Uterus (tissue), 4 donors: ENCODE data around the gene PEX5L. TPM values are rescaled to one million over a fixed set of nuclear protein-coding genes. Genes with fewer than 3 reads are reported as not detected.

Experiments used
- DNase-seq, 2 donors: peaks; one replicate each; pipeline ENCODE4 v3.0.0-alpha.2; 2019 to 2020
- H3K27ac ChIP-seq, 2 donors: fragments of 200-600 bp; sonication (generic); 1 replicate in 1 of 2; 2 replicates in 1 of 2; pipeline ENCODE4 v1.5.1; 2016 to 2018
- H3K27me3 ChIP-seq, 2 donors: fragments of 200-600 bp; sonication (generic); one replicate each; pipeline ENCODE4 v1.5.1; 2018 to 2019; ENCODE audit warnings: control low read depth in 1 of 2
- H3K36me3 ChIP-seq, 2 donors: fragments of 200-600 bp; sonication (generic); one replicate each; pipeline ENCODE4 v1.5.1; 2019; ENCODE audit warnings: control low read depth in 1 of 2
- H3K4me1 ChIP-seq, 2 donors: fragments of 200-600 bp; sonication (generic); one replicate each; pipeline ENCODE4 v1.5.1; 2018 to 2019; ENCODE audit warnings: control low read depth in 1 of 2
- H3K4me3 ChIP-seq, 2 donors: fragments of 200-600 bp; sonication (generic); 1 replicate in 1 of 2; 2 replicates in 1 of 2; pipeline ENCODE4 v1.5.1; 2018 to 2019; ENCODE audit warnings: mild to moderate bottlenecking in 1 of 2
- H3K9me3 ChIP-seq, 2 donors: fragments of 200-600 bp; sonication (generic); one replicate each; pipeline ENCODE4 v1.5.1; 2019; ENCODE audit warnings: control low read depth in 1 of 2
- CTCF ChIP-seq, 4 experiments: fragments of 200-600 bp in 2 of 4; fragments of 450-650 bp in 2 of 4; sonication (generic) in 2 of 4; IDR thresholded peaks; one replicate each; pipeline ENCODE4 v1.5.1; 2016 to 2019; ENCODE audit warnings: antibody characterized with exemption in 4 of 4, mild to moderate bottlenecking in 2 of 4, moderate library complexity in 1 of 4
- POLR2A ChIP-seq, 2 donors: fragments of 450-650 bp; IDR thresholded peaks; one replicate each; pipeline ENCODE4 v1.6.1; 2016; ENCODE audit warnings: antibody characterized with exemption in 2 of 2, mild to moderate bottlenecking in 1 of 2, moderate library complexity in 1 of 2
- intact Hi-C: fragments of 100-400 bp; cut with DNase I; formaldehyde crosslinking; loops from one replicate; pipeline ENCODE4 v1.15.1; 2023; ENCODE audit warnings: low total_unique reads
- total RNA-seq, 4 donors: library from RNA; depleted of rRNA in 3 of 4; stranded (reverse); fragments of >200 nt in 3 of 4; gene quantifications; one replicate each; pipeline versions ENCODE4 v1.1.0 to v1.2.4, GENCODE V29; 2014 to 2023
- donor health status: DM: yes; HTN: yes; CAD: no.

PEX5L gene
- total RNA-seq, result under 1 TPM in 2 of 4 donors, not detected in 2; 0.07 to 0.34 TPM

DNA sequence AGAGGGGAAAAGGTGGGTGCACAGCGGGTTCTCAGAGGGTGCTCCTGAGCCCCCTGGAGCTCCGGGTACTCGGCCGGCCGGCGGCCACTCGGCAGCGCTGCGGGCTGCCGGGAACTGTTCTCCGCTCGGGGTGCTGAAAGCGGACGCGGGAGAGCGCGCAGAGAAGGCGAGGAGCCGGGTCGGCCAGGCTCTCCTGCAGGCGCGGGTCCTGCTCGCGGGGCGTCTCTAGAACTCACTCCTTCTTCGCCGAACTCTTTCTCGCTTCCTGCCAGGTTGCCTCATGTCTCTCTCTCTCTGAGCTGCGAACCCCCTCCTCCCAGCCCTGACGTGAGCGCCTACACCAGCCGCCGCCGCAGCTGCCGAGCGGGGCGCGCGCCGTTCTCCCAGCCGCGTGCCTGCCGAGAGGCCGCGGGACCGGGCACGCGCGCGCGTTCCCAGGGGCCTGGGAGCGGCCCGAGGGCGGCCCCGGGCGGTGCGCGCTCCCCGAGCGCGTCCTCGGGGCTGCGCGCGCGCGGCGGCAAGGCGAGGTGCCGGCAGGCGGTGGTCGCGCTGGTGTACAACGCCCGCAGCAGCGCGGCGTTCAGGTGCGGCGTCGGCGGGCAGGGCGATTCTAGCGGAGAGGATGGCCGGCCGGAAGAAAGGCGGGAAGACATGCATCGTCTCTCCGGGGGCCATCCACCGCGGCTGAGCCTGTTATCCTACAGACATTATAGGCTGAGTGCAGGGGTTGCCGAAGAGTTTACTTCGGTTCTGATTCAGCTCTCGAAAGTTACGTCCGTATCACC lies at the start of gene PEX5L:
Gene PEX5L (minus strand): TSS at position 267 of the 785 bp plus-strand sequence. CDS start 338 bp downstream, outside the sequence.
- peak in 1 of 2 donors; percentile 13 for DNase-seq
- no peak within 1 kb of the TSS for H3K27ac ChIP-seq
- intact Hi-C loops, result no loop called here
- H3K9me3 ChIP-seq, result no peaks in the 10 kb centered on the region
- TF ChIP-seq POLR2A (IDR thresholded peaks at IDR 0.05) (no peak), CTCF (IDR thresholded peaks at IDR 0.05) (no peak)
- peaks cover 0 to 5% of the 10 kb centered on the region in 2 donors for H3K4me1 ChIP-seq
- H3K36me3 ChIP-seq, result no peaks in the 10 kb centered on the region
- H3K27me3 ChIP-seq, result peaks cover 0 to 34% of the 10 kb centered on the region in 2 donors
- H3K4me3 ChIP-seq, result no peak within 1 kb of the TSS

DNA sequence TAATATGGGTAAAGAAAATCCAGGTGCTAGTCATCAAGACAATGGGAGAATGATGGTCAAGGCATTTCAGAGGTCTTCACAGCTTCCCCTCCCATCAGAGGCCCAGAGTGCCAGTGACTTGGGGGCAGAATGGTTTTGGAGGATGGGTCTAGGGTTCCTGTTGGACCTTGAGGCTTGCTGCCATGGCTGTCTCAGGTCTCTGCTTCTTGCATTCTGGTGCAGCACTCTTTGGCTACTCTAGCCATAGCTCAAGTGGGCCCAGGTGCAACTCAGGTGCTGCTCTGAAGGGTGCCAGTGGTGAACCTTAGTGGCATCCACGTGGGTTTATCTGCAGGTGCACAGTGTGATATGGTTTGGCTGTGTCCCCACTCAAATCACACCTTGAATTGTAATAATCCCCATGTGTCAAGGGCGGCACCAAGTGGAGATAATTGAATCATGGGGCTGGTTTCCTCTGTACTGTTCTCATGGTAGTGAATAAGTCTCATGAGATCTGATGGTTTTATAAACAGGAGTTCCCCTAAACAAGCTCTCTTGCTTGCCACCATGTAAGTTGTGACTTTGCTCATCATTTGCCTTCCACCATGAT lies 48.5 kb upstream of the PEX5L start:
- DNase-seq, result no peak
- Histone ChIP-seq H3K9me3 (no peaks in the 10 kb centered on the region), H3K27ac (no peak overlapping the region), H3K4me3 (no peak overlapping the region), H3K27me3 (no peaks in the 10 kb centered on the region), H3K4me1 (no peaks in the 10 kb centered on the region), H3K36me3 (no peaks in the 10 kb centered on the region)
- TF ChIP-seq POLR2A (IDR thresholded peaks at IDR 0.05), result no peak
- intact Hi-C loops, result no loop called here

GRCh38 chr3:180082699-180083098 lies 46.0 kb upstream of the PEX5L start:
- no peak for TF ChIP-seq POLR2A (IDR thresholded peaks at IDR 0.05)
- no peak overlapping the region for H3K27ac ChIP-seq
- intact Hi-C loops, result no loop called here

DNA sequence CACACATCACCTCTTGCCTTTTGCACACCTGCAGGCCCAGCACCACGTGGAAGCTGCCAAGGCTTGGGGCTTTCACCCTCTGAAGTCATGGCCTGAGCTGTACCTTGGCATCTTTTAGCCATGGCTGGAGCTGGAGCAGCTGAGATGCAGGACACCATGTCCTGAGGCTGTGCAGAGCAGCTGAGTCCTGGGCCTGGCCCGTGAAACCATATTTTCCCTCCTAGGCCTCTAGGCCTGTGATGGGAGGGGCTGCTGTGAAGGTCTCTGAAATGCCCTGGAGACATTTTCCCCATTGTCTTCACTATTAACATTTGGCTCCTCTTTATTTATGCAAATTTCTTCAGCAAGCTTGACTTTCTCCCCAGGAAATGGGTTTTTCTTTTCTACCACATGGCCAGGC lies 41.9 kb upstream of the PEX5L start:
- Histone ChIP-seq H3K4me3 (no peak overlapping the region), H3K27me3 (no peaks in the 10 kb centered on the region), H3K36me3 (no peaks in the 10 kb centered on the region), H3K9me3 (no peaks in the 10 kb centered on the region), H3K4me1 (no peaks in the 10 kb centered on the region), H3K27ac (no peak overlapping the region)
- intact Hi-C loops, result no loop called here
- no peak for DNase-seq
- TF ChIP-seq CTCF (IDR thresholded peaks at IDR 0.05), result no peak
- TF ChIP-seq POLR2A (IDR thresholded peaks at IDR 0.05), result no peak

More at GRCh38 chr3:180082699-180083098, 46.0 kb upstream of the PEX5L start:
- no peak for DNase-seq
- Histone ChIP-seq H3K4me3 (no peak overlapping the region), H3K27me3 (no peaks in the 10 kb centered on the region), H3K4me1 (no peaks in the 10 kb centered on the region), H3K36me3 (no peaks in the 10 kb centered on the region), H3K9me3 (no peaks in the 10 kb centered on the region)

DNA sequence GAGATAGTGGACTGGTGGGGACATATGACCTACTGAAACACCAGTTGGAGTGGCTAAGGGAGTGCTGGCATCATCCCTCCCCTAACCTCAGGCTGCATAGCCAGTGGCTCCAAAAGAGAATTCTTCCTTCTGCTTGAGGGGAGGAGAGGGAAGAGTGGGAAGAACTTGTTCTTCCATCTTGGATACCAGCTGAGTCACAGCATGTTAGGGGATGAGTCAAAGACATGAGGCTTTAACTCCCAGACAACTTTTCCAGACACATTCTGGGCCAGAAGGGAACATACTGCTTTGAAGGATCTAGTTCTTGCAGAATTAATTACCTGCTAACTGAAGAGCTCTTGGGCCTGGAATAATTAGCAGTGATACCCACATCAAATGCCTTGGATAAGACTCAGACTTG lies 36.8 kb upstream of the PEX5L start:
- DNase-seq, result no peak
- TF ChIP-seq POLR2A (IDR thresholded peaks at IDR 0.05), result no peak
- no peak for TF ChIP-seq CTCF (IDR thresholded peaks at IDR 0.05)
- H3K9me3 ChIP-seq, result no peaks in the 10 kb centered on the region
- no peaks in the 10 kb centered on the region for H3K36me3 ChIP-seq
- intact Hi-C loops, result no loop called here
- H3K4me3 ChIP-seq, result no peak overlapping the region
- no peaks in the 10 kb centered on the region for H3K27me3 ChIP-seq
- no peaks in the 10 kb centered on the region for H3K4me1 ChIP-seq
- H3K27ac ChIP-seq, result no peak overlapping the region

DNA sequence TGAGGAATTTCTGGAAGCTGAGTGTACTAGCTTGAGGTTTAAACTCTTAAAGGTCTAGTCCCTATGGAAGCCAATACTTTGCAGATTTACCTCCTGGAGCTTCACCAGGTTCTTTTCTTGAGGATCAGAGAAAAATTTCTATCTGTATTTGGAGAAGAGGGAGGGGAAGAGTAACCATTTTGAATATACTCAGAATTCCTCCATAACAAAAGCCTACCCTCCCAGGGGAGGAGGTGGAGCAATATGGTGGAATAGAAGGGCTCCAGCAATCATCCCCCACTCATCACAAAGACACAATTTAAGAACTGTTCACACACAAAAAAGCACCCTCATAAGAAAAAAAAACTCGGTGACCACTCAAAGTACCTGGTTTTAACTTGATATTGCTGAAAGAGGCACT lies 36.0 kb upstream of the PEX5L start:
- Histone ChIP-seq H3K4me1 (no peaks in the 10 kb centered on the region), H3K9me3 (no peaks in the 10 kb centered on the region), H3K36me3 (no peaks in the 10 kb centered on the region), H3K4me3 (no peak overlapping the region), H3K27ac (no peak overlapping the region), H3K27me3 (no peaks in the 10 kb centered on the region)
- TF ChIP-seq CTCF (IDR thresholded peaks at IDR 0.05) (no peak), POLR2A (IDR thresholded peaks at IDR 0.05) (no peak)
- DNase-seq, result no peak
- intact Hi-C loops, result no loop called here
